Measurements from ENCODE around the gene SVIL.

SVIL gene

GRCh38 chr10:29670761-29671160, 36.0 kb upstream of the SVIL start:
- H3K27ac ChIP-seq = no peak overlapping the region
- TF ChIP-seq CTCF (conservative IDR thresholded peaks at IDR 0.05) = no peak
- no peak for TF ChIP-seq ZFX (IDR thresholded peaks at IDR 0.05)

- no peak overlapping the region for H3K27ac ChIP-seq
These were observed 34.4 kb upstream of the SVIL start for GRCh38 chr10:29669149-29669548.

GRCh38 chr10:29668628-29669027, 33.9 kb upstream of the SVIL start:
- no peak for TF ChIP-seq CTCF (conservative IDR thresholded peaks at IDR 0.05)
- no peak for TF ChIP-seq ZFX (IDR thresholded peaks at IDR 0.05)
- H3K27ac ChIP-seq = no peak overlapping the region

More at GRCh38 chr10:29669149-29669548, 34.4 kb upstream of the SVIL start:
- TF ChIP-seq CTCF (conservative IDR thresholded peaks at IDR 0.05) = no peak
- no peak for TF ChIP-seq ZFX (IDR thresholded peaks at IDR 0.05)

GRCh38 chr10:29667191-29667590, 32.4 kb upstream of the SVIL start:
- TF ChIP-seq ZFX (IDR thresholded peaks at IDR 0.05) = no peak
- no peak for TF ChIP-seq CTCF (conservative IDR thresholded peaks at IDR 0.05)
- H3K27ac ChIP-seq = no peak overlapping the region

- H3K27ac ChIP-seq = no peak overlapping the region
- TF ChIP-seq ZFX (IDR thresholded peaks at IDR 0.05) (no peak), CTCF (conservative IDR thresholded peaks at IDR 0.05) (no peak)
These were observed 31.4 kb upstream of the SVIL start for GRCh38 chr10:29666201-29666600.

GRCh38 chr10:29663718-29664117, 28.9 kb upstream of the SVIL start:
- TF ChIP-seq CTCF (conservative IDR thresholded peaks at IDR 0.05) = no peak
- TF ChIP-seq ZFX (IDR thresholded peaks at IDR 0.05) = no peak
- H3K27ac ChIP-seq = no peak overlapping the region

- H3K27ac ChIP-seq = no peak overlapping the region
- TF ChIP-seq CTCF (conservative IDR thresholded peaks at IDR 0.05) = no peak
- TF ChIP-seq ZFX (IDR thresholded peaks at IDR 0.05) = no peak
These were observed 24.5 kb upstream of the SVIL start for GRCh38 chr10:29658984-29659965.

Measured in C4-2B (cell line).